ENCODE results near the gene MTFMT. TPM values are rescaled to one million over a fixed set of nuclear protein-coding genes. Genes with fewer than 3 reads are reported as not detected.
"Not testable (repeated sequence)": the region's sequence is repeated elsewhere in the genome, so short reads cannot be mapped to it uniquely, and the experiment has no call there.

Gene MTFMT
- 28.2 and 32.3 TPM in 2 replicates for total RNA-seq (2014; rRNA removed; shearing (Covaris generic))

DNA sequence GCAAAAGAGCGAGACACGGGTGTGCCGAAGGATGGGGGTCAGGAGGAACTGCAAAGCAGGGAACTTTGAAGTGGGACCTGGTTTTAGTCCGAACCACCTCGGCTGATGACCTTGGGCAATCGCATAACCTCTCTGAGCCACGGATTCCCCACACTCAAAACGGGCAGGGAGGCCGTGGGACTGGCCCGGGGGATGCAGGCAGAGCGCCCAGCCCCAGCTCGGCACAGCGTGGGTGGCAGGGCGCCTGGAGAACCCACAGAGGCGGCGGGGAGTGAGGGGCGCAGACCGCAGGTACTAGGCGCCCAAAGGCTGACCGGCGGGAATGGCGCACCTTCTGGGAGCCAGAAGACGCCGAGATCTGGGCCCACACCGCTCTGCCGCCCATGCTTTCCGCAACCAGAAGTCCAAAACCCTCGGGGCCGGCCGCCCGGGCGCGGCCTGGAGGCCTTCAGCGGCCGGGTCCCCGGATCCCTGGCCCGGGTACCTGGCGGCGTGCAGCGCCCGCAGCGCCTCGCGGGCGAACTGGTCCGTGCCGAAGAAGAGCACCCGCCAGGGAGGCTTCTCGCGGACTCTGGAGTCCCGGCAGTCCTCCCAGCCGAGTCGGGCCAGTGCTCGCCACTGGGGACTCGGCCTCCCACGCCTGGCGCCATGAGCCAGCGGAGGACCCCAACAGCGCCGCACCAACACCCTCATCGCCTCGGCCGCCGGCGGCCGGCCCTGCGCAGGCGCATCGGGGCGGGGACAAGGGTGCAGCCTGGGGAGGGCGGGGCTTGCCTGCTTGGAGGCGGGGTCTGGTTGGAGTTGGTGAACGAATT, at the start of gene MTFMT:
TSS of gene MTFMT (minus strand) at position 719 of the 815 bp plus-strand sequence. CDS start at position 693, 26 bp downstream.
- peak; percentile 98 for DNase-seq
- no peaks in the 10 kb centered on the region for H3K27me3 ChIP-seq (ENCODE audit: control insufficient read depth, insufficient read depth, low read length)
- H3K36me3 ChIP-seq (replicated peaks; ENCODE audit: control insufficient read depth, insufficient read depth, low read length), result no peaks in the 10 kb centered on the region; the same call in 1 of the 2 replicates
- H3K4me3 ChIP-seq (ENCODE audit: insufficient read depth, low read depth, low read length), result peak within 1 kb of the TSS; percentile 92

DNA sequence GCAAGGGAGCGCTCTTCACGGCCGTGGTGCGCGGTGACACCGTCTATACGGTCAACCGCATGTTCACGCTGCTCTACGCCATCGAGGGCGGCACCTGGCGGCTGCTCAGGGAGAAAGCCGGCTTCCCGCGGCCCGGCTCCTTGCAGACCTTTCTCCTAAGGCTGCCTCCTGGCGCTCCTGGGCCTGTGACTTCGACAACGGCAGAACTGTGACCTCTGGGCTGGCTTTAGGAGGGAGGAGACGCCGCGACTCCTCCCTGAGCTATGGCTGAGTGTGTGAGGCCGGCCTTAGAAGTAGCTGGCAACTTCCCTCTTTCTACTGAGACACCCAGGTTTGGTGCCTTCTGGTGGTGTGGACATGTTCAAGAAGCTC, 48.5 kb upstream of the MTFMT start:
- H3K4me3 ChIP-seq (ENCODE audit: insufficient read depth, low read depth, low read length), result no peak overlapping the region
- DNase-seq, result peak; percentile 93
- no peaks in the 10 kb centered on the region for H3K27me3 ChIP-seq (ENCODE audit: control insufficient read depth, insufficient read depth, low read length)
- no peaks in the 10 kb centered on the region for H3K36me3 ChIP-seq (replicated peaks; ENCODE audit: control insufficient read depth, insufficient read depth, low read length)

DNA sequence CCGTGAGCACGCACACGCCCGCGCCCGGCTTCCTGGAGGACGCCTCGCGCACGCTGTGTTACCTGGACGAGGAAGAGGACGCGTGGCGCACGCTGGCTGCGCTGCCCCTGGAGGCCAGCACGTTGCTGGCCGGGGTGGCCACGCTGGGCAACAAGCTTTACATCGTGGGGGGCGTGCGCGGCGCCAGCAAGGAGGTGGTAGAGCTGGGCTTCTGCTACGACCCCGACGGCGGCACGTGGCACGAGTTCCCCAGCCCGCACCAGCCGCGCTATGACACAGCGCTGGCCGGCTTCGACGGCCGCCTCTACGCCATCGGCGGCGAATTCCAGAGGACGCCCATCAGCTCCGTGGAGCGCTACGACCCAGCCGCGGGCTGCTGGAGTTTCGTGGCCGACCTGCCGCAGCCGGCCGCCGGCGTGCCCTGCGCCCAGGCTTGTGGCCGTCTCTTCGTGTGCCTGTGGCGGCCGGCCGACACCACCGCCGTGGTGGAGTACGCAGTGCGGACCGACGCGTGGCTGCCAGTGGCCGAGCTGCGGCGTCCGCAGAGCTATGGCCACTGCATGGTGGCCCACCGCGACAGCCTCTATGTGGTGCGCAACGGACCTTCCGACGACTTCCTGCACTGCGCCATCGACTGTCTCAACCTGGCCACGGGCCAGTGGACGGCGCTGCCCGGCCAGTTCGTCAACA, 48.0 kb upstream of the MTFMT start:
- DNase-seq, result peak; percentile 69
- H3K4me3 ChIP-seq (ENCODE audit: insufficient read depth, low read depth, low read length), result no peak overlapping the region
- H3K27me3 ChIP-seq (ENCODE audit: control insufficient read depth, insufficient read depth, low read length), result no peaks in the 10 kb centered on the region
- no peaks in the 10 kb centered on the region for H3K36me3 ChIP-seq (replicated peaks; ENCODE audit: control insufficient read depth, insufficient read depth, low read length)

DNA sequence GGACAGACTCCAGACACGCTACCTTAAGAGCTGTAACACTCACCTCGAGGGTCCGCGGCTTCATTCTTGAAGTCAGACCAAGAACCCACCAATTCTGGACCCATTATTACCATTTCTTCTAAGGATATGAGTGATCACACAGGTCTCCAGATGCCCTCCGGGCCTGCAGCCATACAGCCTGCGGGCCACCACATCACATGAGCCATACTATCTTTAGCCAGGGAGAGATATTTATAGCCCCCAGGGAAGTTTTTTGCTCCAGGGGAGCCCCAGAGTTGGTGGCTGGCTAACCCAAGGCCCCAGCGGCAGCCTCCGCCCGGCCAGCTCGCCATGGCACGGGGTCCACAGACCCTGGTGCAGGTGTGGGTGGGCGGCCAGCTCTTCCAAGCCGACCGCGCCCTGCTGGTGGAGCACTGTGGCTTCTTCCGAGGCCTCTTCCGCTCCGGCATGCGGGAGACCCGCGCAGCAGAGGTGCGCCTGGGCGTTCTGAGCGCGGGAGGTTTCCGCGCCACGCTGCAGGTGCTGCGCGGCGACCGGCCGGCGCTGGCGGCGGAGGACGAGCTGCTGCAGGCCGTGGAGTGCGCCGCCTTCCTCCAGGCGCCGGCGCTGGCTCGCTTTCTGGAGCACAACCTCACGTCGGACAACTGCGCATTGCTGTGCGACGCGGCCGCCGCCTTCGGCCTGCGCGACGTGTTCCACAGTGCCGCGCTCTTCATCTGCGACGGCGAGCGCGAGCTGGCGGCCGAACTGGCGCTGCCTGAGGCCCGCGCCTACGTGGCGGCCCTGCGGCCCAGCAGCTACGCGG, 47.2 kb upstream of the MTFMT start, which contains the start of gene KBTBD13:
TSS of gene KBTBD13 (plus strand) at position 261 of the 805 bp plus-strand sequence. CDS start at position 331, 70 bp downstream.
- peak; percentile 56 for DNase-seq
- Histone ChIP-seq H3K36me3 (replicated peaks; ENCODE audit: control insufficient read depth, insufficient read depth, low read length) (no peaks in the 10 kb centered on the region), H3K4me3 (ENCODE audit: insufficient read depth, low read depth, low read length) (no peak within 1 kb of the TSS), H3K27me3 (ENCODE audit: control insufficient read depth, insufficient read depth, low read length) (no peaks in the 10 kb centered on the region)

DNA sequence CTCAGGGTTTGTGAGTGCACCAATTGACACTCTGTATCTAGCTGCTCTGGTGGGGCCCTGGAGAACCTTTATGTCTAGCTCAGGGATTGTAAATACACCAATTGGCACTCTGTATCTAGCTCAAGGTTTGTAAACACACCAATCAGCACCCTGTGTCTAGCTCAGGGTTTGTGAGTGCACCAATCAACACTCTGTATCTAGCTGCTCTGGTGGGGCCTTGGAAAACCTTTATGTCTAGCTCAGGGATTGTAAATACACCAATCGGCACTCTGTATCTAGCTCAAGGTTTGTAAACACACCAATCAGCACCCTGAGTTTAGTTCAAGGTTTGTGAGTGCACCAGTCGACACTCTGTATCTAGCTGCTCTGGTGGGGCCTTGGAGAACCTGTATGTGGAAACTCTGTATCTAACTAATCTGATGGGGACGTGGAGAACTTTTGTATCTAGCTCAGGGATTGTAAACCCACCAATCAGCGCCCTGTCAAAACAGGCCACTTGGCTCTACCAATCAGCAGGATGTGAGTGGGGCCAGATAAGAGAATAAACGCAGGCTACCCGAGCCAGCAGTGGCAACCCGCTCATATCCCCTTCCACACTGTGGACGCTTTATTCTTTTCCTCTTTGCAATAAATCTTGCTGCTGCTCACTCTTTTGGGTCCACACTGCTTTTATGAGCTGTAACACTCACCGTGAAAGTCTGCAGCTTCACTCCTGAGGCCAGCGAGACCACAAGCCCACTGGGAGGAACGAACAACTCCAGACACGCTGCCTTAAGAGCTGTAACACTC, 46.4 kb upstream of the MTFMT start:
- not testable (repeated sequence) for H3K27me3 ChIP-seq (ENCODE audit: control insufficient read depth, insufficient read depth, low read length); DNase-seq; H3K4me3 ChIP-seq (ENCODE audit: insufficient read depth, low read depth, low read length)

DNA sequence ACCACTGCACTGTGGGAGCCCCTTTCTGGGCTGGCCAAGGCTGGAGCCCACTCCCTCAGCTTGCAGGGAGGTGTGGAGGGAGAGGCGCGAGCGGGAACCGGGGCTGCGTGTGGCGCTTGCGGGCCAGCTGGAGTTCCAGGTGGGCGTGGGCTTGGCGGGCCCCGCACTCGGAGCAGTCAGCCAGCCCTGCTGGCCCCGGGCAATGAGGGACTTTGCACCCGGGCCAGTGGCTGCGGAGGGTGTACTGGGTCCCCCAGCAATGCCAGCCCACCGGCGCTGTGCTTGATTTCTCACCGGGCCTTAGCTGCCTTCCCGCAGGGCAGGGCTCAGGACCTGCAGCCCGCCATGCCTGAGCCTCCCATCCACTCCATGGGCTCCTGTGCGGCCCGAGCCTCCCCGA, 45.5 kb upstream of the MTFMT start:
- not testable (repeated sequence) for DNase-seq; H3K27me3 ChIP-seq (ENCODE audit: control insufficient read depth, insufficient read depth, low read length); H3K36me3 ChIP-seq (replicated peaks; ENCODE audit: control insufficient read depth, insufficient read depth, low read length); H3K4me3 ChIP-seq (ENCODE audit: insufficient read depth, low read depth, low read length)

More for the DNA sequence above, 46.4 kb upstream of the MTFMT start:
- H3K36me3 ChIP-seq (replicated peaks; ENCODE audit: control insufficient read depth, insufficient read depth, low read length), result not testable (repeated sequence)

DNA sequence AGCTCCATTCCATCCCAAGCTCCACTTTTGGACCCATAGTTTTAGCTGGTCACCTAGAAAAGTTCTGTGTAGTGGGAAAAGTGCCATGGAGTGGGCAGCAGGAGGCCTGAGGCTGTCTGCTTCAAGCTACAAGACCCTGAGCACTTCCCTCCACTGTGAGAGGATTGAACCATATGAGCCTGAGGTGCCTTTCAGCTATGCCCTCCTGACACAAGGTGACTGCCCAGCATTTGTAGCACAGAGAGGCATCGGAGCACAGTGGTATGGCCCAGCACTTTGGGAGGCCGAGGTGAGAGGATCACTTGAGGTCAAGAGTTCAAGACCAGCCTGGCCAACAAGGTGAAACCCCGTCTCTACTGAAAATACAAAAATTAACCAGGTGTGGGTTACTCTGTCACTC, 43.2 kb upstream of the MTFMT start:
- no peak for DNase-seq
- Histone ChIP-seq H3K4me3 (ENCODE audit: insufficient read depth, low read depth, low read length) (no peak overlapping the region), H3K36me3 (replicated peaks; ENCODE audit: control insufficient read depth, insufficient read depth, low read length) (no peaks in the 10 kb centered on the region), H3K27me3 (ENCODE audit: control insufficient read depth, insufficient read depth, low read length) (no peaks in the 10 kb centered on the region; the same call in 1 of the 2 replicates)

DNA sequence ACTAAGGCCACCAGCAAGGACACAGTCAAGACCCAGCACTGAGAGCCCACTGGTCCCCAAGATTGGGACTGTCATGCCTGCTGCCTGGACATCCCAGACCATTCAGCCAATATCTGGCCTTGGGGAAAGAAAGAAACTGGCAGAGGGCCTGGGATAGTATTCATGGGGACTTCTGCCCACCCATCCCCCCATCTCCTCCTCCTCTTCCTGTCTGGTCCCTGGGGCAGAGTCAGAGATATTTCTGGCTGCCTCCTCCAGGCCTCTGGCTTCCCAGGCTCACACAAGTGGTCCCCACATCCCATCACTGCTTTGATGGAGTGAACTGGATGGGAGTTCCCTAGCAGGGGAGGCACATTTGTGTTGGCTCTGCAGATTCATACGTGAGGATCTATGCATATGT, 42.6 kb upstream of the MTFMT start:
- Histone ChIP-seq H3K4me3 (ENCODE audit: insufficient read depth, low read depth, low read length) (no peak overlapping the region), H3K36me3 (replicated peaks; ENCODE audit: control insufficient read depth, insufficient read depth, low read length) (no peaks in the 10 kb centered on the region), H3K27me3 (ENCODE audit: control insufficient read depth, insufficient read depth, low read length) (peaks cover 5% of the 10 kb centered on the region)
- DNase-seq, result no peak

DNA sequence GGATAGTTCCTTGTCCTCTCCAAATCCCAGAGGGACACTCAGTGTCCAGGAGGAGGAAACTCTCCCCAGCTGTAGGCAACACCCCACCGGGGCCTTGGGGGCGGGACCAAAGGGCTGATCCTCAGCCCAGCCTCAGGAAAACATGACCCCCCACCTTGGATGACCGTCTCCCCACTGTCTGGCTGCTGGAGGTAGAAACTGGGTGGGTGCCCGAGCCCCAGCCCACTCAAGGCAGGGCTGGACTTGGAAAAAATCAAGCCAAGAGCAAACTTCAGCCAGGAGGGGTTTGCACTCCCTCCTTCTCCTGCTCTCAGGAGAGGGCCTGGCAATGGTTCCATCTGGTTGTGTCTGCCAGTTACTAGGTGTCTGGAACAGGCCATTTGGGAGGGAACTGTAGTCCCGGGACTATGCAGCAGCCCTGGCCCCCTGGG, 42.0 kb upstream of the MTFMT start:
- peaks cover 5% of the 10 kb centered on the region for H3K27me3 ChIP-seq (ENCODE audit: control insufficient read depth, insufficient read depth, low read length)
- DNase-seq, result no peak
- H3K4me3 ChIP-seq (ENCODE audit: insufficient read depth, low read depth, low read length), result no peak overlapping the region
- no peaks in the 10 kb centered on the region for H3K36me3 ChIP-seq (replicated peaks; ENCODE audit: control insufficient read depth, insufficient read depth, low read length)

DNA sequence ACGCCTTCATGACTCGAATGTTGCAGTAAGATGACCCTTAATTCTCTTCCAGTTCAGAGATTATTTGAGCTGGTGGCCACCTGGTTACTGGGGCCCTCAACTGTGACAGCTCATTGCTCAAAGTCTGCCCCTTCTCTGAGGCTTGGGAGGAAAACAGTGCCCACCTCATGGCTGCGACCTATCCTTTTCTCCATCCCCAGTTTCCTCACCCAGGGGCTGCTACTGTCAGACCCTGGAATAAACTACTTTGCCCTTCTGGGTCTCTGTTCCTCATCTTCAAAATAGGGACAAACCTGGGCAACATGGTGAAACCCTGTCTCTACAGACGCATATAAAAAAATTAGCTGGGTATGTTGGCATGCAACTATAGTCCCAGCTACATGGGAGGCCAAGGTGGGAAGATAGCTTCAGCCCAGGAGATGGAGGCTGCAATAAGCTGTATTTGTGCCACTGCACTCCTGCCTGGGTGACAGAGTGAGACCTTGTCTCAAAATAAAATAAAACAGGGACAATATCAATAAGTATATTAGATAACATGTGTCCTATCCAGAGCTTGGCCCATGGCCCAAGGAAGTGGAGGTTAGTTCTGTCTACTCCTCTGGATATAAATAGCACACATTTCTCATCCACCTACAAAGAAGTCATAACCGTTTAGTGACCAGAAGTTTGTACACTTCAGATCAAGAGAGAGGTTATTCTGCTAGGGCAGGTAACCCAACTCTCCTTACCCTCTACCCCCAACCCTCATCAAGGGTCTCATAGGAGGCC, 40.5 kb upstream of the MTFMT start:
- no peak for DNase-seq
- Histone ChIP-seq H3K4me3 (ENCODE audit: insufficient read depth, low read depth, low read length) (no peak overlapping the region), H3K27me3 (ENCODE audit: control insufficient read depth, insufficient read depth, low read length) (peaks cover 5% of the 10 kb centered on the region), H3K36me3 (replicated peaks; ENCODE audit: control insufficient read depth, insufficient read depth, low read length) (no peaks in the 10 kb centered on the region; the same call in 1 of the 2 replicates)

DNA sequence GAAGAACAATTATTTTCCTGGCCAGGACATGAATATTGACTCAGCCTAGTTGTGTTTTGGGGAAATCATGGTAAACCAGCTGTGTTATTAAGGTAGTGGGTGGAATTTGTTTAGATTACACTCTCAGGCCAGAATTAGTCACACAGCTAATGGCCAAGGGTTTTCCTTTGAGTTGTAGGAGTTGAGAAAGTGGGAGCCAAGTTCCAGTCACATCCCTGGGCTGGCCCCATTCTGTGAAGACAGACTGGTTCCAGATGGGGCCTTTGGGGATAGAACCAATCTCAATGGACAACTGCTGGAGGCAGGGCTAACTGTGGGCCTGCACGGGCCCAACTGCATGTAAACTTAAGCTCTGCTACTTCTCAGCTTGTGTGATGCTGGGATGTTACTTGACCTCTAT, 39.7 kb upstream of the MTFMT start:
- no peaks in the 10 kb centered on the region; the same call in 1 of the 2 replicates for H3K36me3 ChIP-seq (replicated peaks; ENCODE audit: control insufficient read depth, insufficient read depth, low read length)
- no peak overlapping the region for H3K4me3 ChIP-seq (ENCODE audit: insufficient read depth, low read depth, low read length)
- peaks cover 5% of the 10 kb centered on the region for H3K27me3 ChIP-seq (ENCODE audit: control insufficient read depth, insufficient read depth, low read length)
- no peak for DNase-seq

DNA sequence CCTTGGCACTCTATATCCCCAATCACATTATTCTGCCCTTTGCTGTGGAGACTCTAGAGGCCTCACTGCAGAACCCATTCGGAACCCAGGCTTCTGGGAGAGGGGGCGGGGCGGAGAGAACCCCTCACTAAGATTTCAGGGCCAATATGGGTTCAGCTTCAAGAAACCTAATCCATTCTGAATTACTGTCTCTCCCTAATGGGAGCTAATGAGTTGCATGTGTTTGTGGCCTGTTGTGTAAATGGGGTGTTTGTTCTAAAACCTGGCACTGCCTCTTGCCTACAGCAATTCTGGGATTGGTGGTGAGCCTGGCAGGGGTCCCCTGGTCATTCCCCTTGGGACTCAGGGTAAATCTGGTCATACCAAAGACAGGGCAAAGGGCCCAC, 39.0 kb upstream of the MTFMT start:
- H3K36me3 ChIP-seq (replicated peaks; ENCODE audit: control insufficient read depth, insufficient read depth, low read length), result no peaks in the 10 kb centered on the region; the same call in 1 of the 2 replicates
- DNase-seq, result no peak
- H3K27me3 ChIP-seq (ENCODE audit: control insufficient read depth, insufficient read depth, low read length), result peaks cover 5% of the 10 kb centered on the region
- no peak overlapping the region; the same call in 1 of the 2 replicates for H3K4me3 ChIP-seq (ENCODE audit: insufficient read depth, low read depth, low read length)

All from H7 (cell line).